ENCODE measurements around the gene THG1L.
A peak's percentile ranks its signal among the peaks of the same experiment; 100 is the strongest.

The THG1L gene

DNA sequence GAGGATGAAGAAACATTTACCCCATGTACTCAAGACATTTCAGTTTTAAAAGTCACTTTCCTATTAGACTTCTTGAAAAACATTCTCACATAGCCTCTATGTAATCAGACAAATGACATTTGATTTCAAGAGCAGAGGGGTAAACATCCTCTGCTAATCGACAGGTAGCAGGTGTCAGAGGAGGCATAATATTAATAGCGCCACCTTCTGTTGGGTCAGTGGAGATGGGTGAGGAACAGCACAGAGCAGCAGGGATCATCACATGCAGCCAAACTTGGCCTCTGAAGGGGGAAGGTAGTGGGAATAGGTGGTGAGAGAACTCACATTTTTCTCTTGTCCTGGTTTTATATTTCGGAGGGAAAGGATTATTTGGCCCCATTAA, 9.0 kb downstream of the THG1L start:
- Mint-ChIP-seq H3K4me3 (no peak overlapping the region), H3K27me3 (no peaks in the 10 kb centered on the region), H3K9me3 (no peaks in the 10 kb centered on the region), H3K27ac (no peak overlapping the region), H3K36me3 (ENCODE audit: low read depth) (peaks cover 54% of the 10 kb centered on the region), H3K4me1 (ENCODE audit: low read depth) (peaks cover 17% of the 10 kb centered on the region)
- no peak for DNase-seq

DNA sequence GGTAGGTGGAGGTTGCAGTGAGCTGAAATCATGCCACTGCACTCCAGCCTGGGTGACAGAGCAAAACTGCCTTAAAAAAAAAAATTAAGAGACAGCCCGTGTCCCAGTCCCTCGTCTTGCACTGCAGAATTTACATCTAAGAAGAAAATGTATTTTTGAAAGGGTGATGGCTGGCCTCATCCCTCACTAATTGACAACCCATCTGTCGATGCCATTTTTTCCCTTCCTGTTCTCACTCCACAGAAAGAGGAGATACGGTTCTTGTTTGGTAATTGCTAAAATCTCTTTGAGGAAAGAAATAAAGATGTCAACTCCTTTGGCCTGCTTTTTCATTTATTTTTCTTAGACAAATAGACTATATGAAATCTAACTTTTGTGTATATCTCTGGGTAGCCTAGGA, 9.9 kb downstream of the THG1L start:
- Mint-ChIP-seq H3K36me3 (ENCODE audit: low read depth) (peaks cover 50% of the 10 kb centered on the region), H3K9me3 (no peaks in the 10 kb centered on the region), H3K27me3 (no peaks in the 10 kb centered on the region), H3K4me1 (ENCODE audit: low read depth) (peaks cover 22% of the 10 kb centered on the region), H3K4me3 (no peak overlapping the region), H3K27ac (no peak overlapping the region)
- no peak for DNase-seq

DNA sequence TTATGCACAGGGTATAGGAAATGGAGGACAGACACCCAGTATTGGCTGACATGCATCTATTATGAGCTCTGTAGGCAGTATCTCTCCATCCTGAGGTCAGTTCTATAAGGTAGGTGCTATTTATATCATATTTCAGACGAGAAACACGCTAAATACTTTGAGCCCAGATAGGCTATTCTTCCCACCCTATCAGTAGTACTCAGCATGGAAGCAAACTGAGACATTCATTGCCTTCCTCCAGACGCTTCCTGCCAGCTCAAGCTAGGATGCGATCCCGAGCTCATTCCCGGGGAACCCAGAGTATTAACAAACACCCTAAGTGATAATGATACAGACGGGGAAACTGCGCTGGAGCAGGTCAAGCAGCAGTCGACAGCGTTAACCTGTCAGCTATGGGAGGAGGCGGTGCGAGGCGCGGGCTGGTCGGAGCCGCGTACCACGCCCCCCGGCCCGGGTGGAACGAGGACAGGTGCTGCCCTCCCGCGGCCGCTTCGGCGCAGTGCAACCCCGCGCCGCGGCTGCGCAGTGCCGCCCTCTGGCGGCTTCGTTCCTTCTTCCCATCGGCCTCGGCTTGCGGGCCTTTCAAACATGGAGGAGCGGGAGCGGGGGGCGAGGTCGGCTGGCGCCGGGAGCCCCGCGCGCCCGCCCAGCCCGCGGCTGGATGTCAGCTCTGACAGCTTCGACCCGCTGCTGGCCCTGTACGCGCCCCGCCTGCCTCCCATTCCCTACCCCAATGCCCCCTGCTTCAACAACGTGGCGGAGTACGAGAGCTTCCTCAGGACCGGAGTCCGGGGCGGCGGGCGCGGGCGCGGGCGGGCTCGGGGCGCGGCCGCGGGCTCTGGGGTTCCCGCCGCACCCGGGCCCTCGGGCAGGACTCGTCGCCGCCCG, 12.2 kb downstream of the THG1L start, which contains the start of gene LSM11:
LSM11 (plus strand) TSS at position 550 of the 888 bp plus-strand sequence; CDS start at position 589, 39 bp downstream.
- peak within 1 kb of the TSS; percentile 85 for H3K4me3 Mint-ChIP-seq
- H3K27me3 Mint-ChIP-seq: no peaks in the 10 kb centered on the region
- H3K27ac Mint-ChIP-seq: peak within 1 kb of the TSS; percentile 92
- peak; percentile 98 for DNase-seq
- H3K9me3 Mint-ChIP-seq: no peaks in the 10 kb centered on the region
- peaks cover 41% of the 10 kb centered on the region for H3K4me1 Mint-ChIP-seq (ENCODE audit: low read depth)
- H3K36me3 Mint-ChIP-seq (ENCODE audit: low read depth): peaks cover 40% of the 10 kb centered on the region

DNA sequence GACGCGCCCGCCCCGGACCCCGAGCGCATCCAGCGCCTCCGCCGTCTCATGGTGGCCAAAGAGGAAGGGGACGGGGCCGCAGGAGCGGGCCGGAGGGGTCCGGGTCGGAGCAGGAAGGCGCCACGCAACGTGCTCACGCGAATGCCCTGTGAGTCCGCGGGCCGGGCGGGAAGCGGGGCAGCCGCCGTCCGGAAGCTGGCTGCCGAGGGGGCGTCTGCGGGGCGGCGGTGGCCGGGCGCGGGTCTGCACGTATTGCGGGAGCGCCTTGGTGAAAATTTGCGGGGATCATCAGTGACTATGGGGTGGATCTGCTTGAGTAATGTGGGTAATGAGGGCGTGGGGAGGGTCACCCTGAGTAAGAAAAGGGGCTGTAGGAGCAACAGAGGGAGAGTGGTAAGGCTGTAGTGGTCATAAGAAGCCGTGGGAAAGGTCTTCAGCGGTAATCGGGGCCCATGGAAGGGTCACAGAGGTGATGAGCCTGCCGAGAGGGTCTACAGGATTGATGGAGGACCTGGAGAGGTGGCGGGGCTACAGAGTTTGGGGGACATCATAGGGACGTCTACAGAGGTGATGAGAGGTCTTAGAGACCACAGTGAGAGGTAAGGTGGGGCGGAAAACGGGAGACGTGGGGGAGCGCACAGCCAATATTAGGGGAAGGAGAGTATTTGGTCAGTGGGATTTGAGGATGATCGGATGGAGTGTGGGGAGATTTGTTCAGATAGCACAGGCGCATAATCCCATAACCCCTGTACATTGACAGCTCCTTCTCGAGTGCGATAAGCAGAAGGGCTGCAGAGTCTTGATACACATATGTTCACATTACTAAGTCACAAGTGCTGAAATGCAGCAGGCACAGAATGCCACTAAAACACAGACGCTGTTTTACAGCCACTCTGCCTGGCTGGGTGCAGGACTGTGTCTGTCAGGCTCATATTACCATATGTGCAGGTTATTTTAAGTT, 13.1 kb downstream of the THG1L start:
- H3K9me3 Mint-ChIP-seq: no peaks in the 10 kb centered on the region
- no peaks in the 10 kb centered on the region for H3K27me3 Mint-ChIP-seq
- peaks cover 35% of the 10 kb centered on the region for H3K36me3 Mint-ChIP-seq (ENCODE audit: low read depth)
- peak; percentile 56 for DNase-seq
- H3K27ac Mint-ChIP-seq: peak overlapping the region; percentile 92
- H3K4me3 Mint-ChIP-seq: peak overlapping the region; percentile 85
- H3K4me1 Mint-ChIP-seq (ENCODE audit: low read depth): peaks cover 49% of the 10 kb centered on the region

DNA sequence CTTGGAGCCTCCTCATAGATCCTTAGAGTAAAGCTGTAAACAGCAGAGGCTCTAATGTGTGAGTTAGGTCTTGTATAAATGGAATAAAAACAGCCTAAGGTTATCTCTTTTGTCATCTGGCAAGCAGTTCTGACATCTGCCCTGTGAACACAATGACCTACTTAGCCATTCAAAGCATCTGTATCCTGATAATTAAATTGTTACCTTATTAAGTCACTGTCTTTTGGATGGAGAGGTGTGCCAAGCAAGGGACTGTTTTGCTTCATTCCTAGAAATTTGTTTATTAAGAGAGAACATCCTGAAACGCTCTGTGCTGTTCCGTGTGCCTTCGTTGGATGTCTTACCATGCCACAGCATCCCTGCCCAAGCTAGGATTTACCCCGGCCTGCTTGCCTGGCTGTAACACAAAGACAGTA, 13.8 kb downstream of the THG1L start:
- DNase-seq: no peak
- Mint-ChIP-seq H3K4me3 (peak overlapping the region; percentile 85), H3K4me1 (ENCODE audit: low read depth) (peaks cover 54% of the 10 kb centered on the region), H3K27ac (no peak overlapping the region), H3K9me3 (no peaks in the 10 kb centered on the region), H3K36me3 (ENCODE audit: low read depth) (peaks cover 28% of the 10 kb centered on the region), H3K27me3 (no peaks in the 10 kb centered on the region)

GRCh38 chr5:157747173-157747740, 16.0 kb downstream of the THG1L start:
- no peak for DNase-seq
- Mint-ChIP-seq H3K27ac (peak overlapping the region; percentile 38), H3K36me3 (ENCODE audit: low read depth) (peaks cover 31% of the 10 kb centered on the region), H3K4me1 (ENCODE audit: low read depth) (peaks cover 59% of the 10 kb centered on the region), H3K9me3 (no peaks in the 10 kb centered on the region), H3K27me3 (no peaks in the 10 kb centered on the region), H3K4me3 (no peak overlapping the region)

DNA sequence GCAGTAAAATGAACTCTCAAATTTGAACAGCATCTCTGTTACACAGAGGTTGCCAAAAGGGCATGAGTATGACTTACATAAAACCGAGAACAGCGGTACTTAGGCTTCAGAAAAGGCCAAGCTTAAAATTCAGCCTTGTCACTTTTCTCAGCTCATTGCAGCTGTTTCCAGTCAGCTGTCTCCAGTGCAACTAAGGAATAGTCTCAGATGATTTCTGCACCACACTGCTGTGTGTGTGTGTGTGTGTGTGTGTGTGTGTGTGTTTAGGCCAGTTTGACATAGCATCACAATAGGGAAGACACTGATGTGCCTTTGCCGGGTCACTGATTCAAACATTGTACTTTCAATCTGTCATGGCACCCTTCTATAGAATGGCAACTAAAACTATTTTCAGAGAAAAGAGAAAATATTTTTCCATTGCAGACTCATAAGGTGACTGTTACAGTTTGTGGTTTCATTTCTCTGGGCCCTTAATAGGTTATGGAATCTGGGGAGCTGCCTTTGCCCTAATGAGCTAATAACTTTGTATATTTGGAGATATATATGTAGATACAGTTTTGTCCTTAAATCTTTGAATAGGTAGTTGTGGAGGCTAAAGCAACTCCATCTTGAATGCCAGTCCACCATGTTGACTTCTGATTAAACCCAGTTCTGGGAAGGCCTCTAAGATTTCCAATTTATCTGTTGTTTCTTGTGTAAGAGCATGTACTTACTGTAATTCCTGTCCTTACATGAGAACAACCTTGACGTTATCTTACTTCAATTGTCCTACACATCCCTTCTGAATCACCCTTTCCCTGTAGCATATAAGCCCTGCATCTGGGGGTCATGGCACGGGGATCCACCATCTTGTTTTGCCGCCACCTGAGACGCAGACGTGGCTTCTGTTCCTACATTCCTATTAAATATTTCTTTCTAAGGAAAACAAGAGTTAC, 16.8 kb downstream of the THG1L start:
- H3K9me3 Mint-ChIP-seq: no peaks in the 10 kb centered on the region
- no peaks in the 10 kb centered on the region for H3K27me3 Mint-ChIP-seq
- peaks cover 54% of the 10 kb centered on the region for H3K4me1 Mint-ChIP-seq (ENCODE audit: low read depth)
- no peak for DNase-seq
- H3K27ac Mint-ChIP-seq: peak overlapping the region; percentile 38
- peaks cover 38% of the 10 kb centered on the region for H3K36me3 Mint-ChIP-seq (ENCODE audit: low read depth)
- H3K4me3 Mint-ChIP-seq: no peak overlapping the region

DNA sequence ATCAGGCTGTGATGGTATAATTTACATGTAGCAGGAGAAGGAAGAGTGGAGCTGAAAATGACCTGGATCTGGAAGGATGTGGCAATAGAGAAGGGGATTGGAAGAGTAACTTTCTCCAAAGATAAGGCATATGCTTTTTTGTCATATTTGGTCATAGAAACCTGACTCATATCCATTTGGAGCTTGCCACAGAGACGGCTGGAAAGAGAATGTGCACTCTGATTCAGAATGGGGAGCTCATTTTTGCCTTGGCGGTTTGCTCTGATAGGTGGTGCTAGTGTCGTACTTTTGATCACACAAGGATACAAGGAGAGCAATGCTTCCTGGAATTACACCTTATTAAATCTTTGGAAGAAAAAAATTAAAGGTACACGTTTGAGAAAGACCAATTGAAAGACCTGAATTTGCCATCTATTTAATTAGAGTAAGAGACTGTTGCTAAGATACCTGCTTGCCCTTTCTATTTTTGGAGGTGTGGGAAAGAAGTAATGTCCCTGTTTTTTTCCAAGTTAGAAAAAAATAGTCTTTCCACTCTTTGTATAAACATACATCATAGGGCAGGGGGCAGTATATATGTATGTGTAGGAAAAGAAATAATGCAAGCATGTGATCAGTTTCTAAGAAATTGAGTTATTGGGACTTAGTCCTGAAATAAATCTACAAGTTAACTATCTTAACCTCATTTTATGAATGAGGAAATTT, 17.7 kb downstream of the THG1L start:
- no peak for DNase-seq
- H3K27ac Mint-ChIP-seq: peak overlapping the region; percentile 38
- H3K27me3 Mint-ChIP-seq: no peaks in the 10 kb centered on the region
- H3K4me3 Mint-ChIP-seq: no peak overlapping the region
- H3K4me1 Mint-ChIP-seq (ENCODE audit: low read depth): peaks cover 51% of the 10 kb centered on the region
- peaks cover 47% of the 10 kb centered on the region for H3K36me3 Mint-ChIP-seq (ENCODE audit: low read depth)
- no peaks in the 10 kb centered on the region for H3K9me3 Mint-ChIP-seq

DNA sequence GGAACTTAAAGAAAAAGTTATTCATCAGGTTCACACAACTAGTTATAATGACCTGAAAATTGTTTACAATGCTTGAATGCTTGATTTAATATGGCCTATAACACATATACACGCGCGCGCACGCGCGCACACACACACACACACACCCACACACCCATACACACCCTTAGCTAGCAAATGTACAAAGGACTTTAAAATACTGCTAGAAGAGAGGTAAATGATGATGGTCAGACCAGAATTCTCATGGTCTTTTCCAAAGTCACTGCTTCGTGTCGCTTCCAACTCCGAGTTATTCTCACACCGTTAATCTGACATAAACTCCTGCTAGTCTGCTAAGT, 18.2 kb downstream of the THG1L start:
- Mint-ChIP-seq H3K4me1 (ENCODE audit: low read depth) (peaks cover 48% of the 10 kb centered on the region), H3K27me3 (no peaks in the 10 kb centered on the region), H3K36me3 (ENCODE audit: low read depth) (peaks cover 47% of the 10 kb centered on the region), H3K27ac (no peak overlapping the region), H3K4me3 (no peak overlapping the region), H3K9me3 (no peaks in the 10 kb centered on the region)
- DNase-seq: no peak

GRCh38 chr5:157750320-157750719, 19.1 kb downstream of the THG1L start:
- Mint-ChIP-seq H3K4me1 (ENCODE audit: low read depth) (peaks cover 41% of the 10 kb centered on the region), H3K27ac (no peak overlapping the region), H3K36me3 (ENCODE audit: low read depth) (peaks cover 52% of the 10 kb centered on the region), H3K9me3 (no peaks in the 10 kb centered on the region), H3K27me3 (no peaks in the 10 kb centered on the region), H3K4me3 (no peak overlapping the region)
- no peak for DNase-seq

- Mint-ChIP-seq H3K27ac (no peak overlapping the region), H3K36me3 (ENCODE audit: low read depth) (peaks cover 82% of the 10 kb centered on the region), H3K4me1 (ENCODE audit: low read depth) (peaks cover 8% of the 10 kb centered on the region), H3K27me3 (no peaks in the 10 kb centered on the region), H3K9me3 (no peaks in the 10 kb centered on the region), H3K4me3 (no peak overlapping the region)
- no peak for DNase-seq
These were observed 24.9 kb downstream of the THG1L start for GRCh38 chr5:157756122-157756521.

- H3K27ac Mint-ChIP-seq: no peak overlapping the region
- no peak for DNase-seq
These were observed 27.5 kb downstream of the THG1L start for GRCh38 chr5:157758706-157759105.

More at GRCh38 chr5:157758706-157759105, 27.5 kb downstream of the THG1L start:
- peaks cover 64% of the 10 kb centered on the region for H3K36me3 Mint-ChIP-seq (ENCODE audit: low read depth)
- H3K4me1 Mint-ChIP-seq (ENCODE audit: low read depth): peaks cover 8% of the 10 kb centered on the region
- no peaks in the 10 kb centered on the region for H3K9me3 Mint-ChIP-seq
- H3K4me3 Mint-ChIP-seq: no peak overlapping the region
- no peaks in the 10 kb centered on the region for H3K27me3 Mint-ChIP-seq
